Measurements from ENCODE around the gene GSTT2B.
"Not testable (repeated sequence)": the region's sequence is repeated elsewhere in the genome, so short reads cannot be mapped to it uniquely, and the experiment has no call there.

Gene GSTT2B

DNA sequence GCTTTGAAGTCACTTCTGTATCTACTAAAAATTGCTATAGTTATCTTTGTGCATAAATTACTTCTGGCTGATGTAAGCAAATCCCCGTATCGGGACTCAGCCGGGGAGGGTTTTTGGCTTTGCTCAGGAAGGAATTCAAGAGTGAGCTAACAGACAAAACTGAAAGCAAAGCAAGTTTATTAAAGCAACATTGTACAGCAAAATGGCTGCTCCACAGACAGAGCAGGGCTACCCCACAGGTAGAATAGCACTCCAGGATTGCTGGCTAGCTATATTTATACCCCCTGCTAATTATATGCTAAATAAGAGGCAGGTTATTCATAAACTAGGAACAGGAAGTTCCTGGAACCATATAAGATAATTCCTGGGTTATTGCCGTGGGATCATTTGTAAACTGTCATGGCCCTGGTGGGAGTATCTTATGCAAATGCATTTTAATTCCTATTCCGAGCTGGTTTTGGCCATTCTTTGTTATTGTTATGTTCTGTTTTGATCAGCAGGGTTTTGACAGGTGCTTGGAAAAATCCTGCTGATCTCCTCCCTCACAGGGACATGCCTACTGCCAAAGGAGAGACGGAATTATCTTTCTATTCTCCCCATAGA is 51.6 kb downstream of the GSTT2B start:
- Histone ChIP-seq H3K9ac (ENCODE audit: low read length) (no peak overlapping the region), H3F3A (ENCODE audit: insufficient read depth) (peaks cover 4% of the 10 kb centered on the region), H3K79me2 (ENCODE audit: insufficient read depth, low read length) (no peaks in the 10 kb centered on the region), H2AFZ (ENCODE audit: low read depth, low read length, severe bottlenecking) (no peak overlapping the region), H3K9me2 (replicated peaks; ENCODE audit: insufficient read depth, low read length) (no peaks in the 10 kb centered on the region), H3K27me3 (ENCODE audit: low read length) (no peaks in the 10 kb centered on the region), H3K36me3 (ENCODE audit: low read length) (no peaks in the 10 kb centered on the region), H3K27ac (ENCODE audit: low read depth, low read length) (no peak overlapping the region), H3K4me3 (ENCODE audit: insufficient read depth, low read length, poor library complexity, severe bottlenecking) (no peak overlapping the region), H3K4me2 (ENCODE audit: low read depth, low read length, poor library complexity, severe bottlenecking) (no peak overlapping the region), H3K9me3 (ENCODE audit: insufficient read depth, low read length) (no peaks in the 10 kb centered on the region), H4K20me1 (ENCODE audit: low read depth, low read length) (no peaks in the 10 kb centered on the region)
- TF ChIP-seq, protein P1, sequence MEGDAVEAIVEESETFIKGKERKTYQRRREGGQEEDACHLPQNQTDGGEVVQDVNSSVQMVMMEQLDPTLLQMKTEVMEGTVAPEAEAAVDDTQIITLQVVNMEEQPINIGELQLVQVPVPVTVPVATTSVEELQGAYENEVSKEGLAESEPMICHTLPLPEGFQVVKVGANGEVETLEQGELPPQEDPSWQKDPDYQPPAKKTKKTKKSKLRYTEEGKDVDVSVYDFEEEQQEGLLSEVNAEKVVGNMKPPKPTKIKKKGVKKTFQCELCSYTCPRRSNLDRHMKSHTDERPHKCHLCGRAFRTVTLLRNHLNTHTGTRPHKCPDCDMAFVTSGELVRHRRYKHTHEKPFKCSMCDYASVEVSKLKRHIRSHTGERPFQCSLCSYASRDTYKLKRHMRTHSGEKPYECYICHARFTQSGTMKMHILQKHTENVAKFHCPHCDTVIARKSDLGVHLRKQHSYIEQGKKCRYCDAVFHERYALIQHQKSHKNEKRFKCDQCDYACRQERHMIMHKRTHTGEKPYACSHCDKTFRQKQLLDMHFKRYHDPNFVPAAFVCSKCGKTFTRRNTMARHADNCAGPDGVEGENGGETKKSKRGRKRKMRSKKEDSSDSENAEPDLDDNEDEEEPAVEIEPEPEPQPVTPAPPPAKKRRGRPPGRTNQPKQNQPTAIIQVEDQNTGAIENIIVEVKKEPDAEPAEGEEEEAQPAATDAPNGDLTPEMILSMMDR (IDR thresholded peaks at IDR 0.05; ENCODE audit: insufficient read depth, low read length, poor library complexity, severe bottlenecking): no peak
- no peak for TF ChIP-seq EZH2phosphoT487 (conservative IDR thresholded peaks at IDR 0.05; ENCODE audit: low read length)

DNA sequence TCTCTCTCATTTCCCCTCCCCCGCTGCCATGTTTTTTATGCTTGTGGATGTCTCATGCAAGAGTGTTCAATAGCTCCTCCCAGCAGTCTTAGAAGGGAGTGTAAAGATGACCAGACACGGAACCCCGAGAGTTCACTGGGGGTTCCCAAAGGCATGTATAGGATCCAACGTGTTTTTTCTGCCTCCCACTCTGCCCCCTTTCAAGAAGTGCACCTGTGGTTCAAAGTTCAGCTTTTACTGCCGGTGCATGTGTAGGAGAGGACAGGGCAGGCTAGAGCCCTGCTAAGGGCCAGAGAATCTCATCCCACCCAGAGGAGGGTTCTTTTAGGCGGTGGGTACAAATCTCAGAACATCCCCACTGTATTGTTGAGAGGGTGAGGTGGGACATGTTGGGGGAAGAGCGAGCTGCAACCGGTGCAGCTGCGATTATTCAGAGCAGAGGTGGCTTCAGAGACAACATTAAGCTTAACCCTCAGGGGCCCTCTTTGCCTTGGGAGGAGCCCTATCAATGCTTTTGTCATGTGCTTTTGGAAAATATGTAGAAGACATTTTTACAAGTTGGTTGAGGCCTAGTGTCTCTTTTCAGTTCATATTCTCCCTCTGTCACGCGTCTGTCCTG is 52.3 kb downstream of the GSTT2B start:
- no peak overlapping the region for H3K4me3 ChIP-seq (ENCODE audit: insufficient read depth, low read length, poor library complexity, severe bottlenecking)
- no peak overlapping the region for H2AFZ ChIP-seq (ENCODE audit: low read depth, low read length, severe bottlenecking)
- no peak overlapping the region for H3K27ac ChIP-seq (ENCODE audit: low read depth, low read length)
- no peaks in the 10 kb centered on the region for H3K27me3 ChIP-seq (ENCODE audit: low read length)
- H3K9ac ChIP-seq (ENCODE audit: low read length): no peak overlapping the region
- no peaks in the 10 kb centered on the region for H3K79me2 ChIP-seq (ENCODE audit: insufficient read depth, low read length)
- no peaks in the 10 kb centered on the region for H4K20me1 ChIP-seq (ENCODE audit: low read depth, low read length)
- no peaks in the 10 kb centered on the region for H3K36me3 ChIP-seq (ENCODE audit: low read length)
- H3K4me2 ChIP-seq (ENCODE audit: low read depth, low read length, poor library complexity, severe bottlenecking): no peak overlapping the region
- H3F3A ChIP-seq (ENCODE audit: insufficient read depth): no peaks in the 10 kb centered on the region
- H3K9me3 ChIP-seq (ENCODE audit: insufficient read depth, low read length): no peaks in the 10 kb centered on the region
- no peaks in the 10 kb centered on the region for H3K9me2 ChIP-seq (replicated peaks; ENCODE audit: insufficient read depth, low read length)
- TF ChIP-seq, protein P1 (IDR thresholded peaks at IDR 0.05; ENCODE audit: insufficient read depth, low read length, poor library complexity, severe bottlenecking): no peak
- no peak for TF ChIP-seq EZH2phosphoT487 (conservative IDR thresholded peaks at IDR 0.05; ENCODE audit: low read length)

DNA sequence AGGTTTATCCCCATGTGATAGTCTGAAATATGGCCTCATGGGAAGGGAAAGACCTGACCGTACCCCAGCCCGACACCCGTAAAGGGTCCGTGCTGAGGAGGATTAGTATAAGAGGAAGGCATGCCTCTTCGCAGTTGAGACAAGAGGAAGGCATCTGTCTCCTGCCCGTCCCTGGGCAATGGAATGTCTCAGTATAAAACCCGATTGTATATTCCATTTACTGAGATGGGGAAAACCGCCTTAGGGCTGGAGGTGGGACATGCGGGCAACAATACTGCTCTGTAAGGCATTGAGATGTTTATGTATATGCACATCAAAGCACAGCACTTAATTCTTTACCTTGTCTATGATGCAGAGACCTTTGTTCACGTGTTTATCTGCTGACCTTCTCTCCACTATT is 53.6 kb downstream of the GSTT2B start:
- H4K20me1 ChIP-seq (ENCODE audit: low read depth, low read length); H3K27me3 ChIP-seq (ENCODE audit: low read length); H3K79me2 ChIP-seq (ENCODE audit: insufficient read depth, low read length); H3K4me2 ChIP-seq (ENCODE audit: low read depth, low read length, poor library complexity, severe bottlenecking); H3K9ac ChIP-seq (ENCODE audit: low read length); H3F3A ChIP-seq (ENCODE audit: insufficient read depth); H3K9me2 ChIP-seq (replicated peaks; ENCODE audit: insufficient read depth, low read length); H3K9me3 ChIP-seq (ENCODE audit: insufficient read depth, low read length); H2AFZ ChIP-seq (ENCODE audit: low read depth, low read length, severe bottlenecking); H3K4me3 ChIP-seq (ENCODE audit: insufficient read depth, low read length, poor library complexity, severe bottlenecking); H3K27ac ChIP-seq (ENCODE audit: low read depth, low read length); H3K36me3 ChIP-seq (ENCODE audit: low read length): not testable (repeated sequence)
